ENCODE results near the gene WRAP53. TPM values are rescaled to one million over a fixed set of nuclear protein-coding genes. Genes with fewer than 3 reads are reported as not detected.
A peak's percentile ranks its signal among the peaks of the same experiment; 100 is the strongest.

Gene WRAP53
- total RNA-seq, 4 donors from 2014 or later: 1.0 to 8.8 (median 6.2) TPM

DNA sequence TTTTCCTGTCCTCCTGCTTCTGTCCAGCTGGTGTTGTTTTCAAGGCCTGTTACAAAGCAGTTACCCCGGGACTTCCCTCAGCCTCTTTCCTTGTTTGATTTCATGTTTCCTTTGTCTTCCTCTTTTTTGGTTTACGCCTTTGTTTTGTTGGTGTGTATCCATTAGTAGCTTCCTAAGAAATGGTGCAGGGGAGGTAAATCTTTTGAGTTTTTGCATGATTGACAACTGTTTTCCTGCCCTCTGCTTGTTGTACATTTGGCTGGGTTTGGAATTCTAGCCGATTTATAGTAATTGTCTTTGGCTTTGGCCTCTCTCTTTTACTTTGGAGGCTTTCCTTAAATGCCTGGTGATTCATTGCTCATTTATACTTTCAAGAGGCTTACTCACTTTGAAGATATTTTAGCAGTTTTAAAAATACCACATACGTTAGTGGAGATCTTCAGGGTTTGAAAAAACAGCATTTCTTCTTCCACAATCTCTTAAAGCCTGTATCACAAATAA, 62.1 kb downstream of the WRAP53 start:
- Histone ChIP-seq H3K27ac (peak overlapping the region in 1 of 2 donors; percentile 33), H3K27me3 (no peaks in the 10 kb centered on the region), H3K4me1 (peaks cover 0 to 4% of the 10 kb centered on the region in 2 donors), H3K36me3 (no peaks in the 10 kb centered on the region), H3K4me3 (no peak overlapping the region), H3K9me3 (no peaks in the 10 kb centered on the region)
- TF ChIP-seq CTCF (IDR thresholded peaks at IDR 0.05): no peak
- no peak for TF ChIP-seq POLR2A (IDR thresholded peaks at IDR 0.05)
- no peak for DNase-seq
- intact Hi-C loops (cut with DNase I; ENCODE audit: low total_unique reads): no loop called here

Other genes with a start within 250 kb of the WRAP53 start
- 10 to 100 TPM in 1 of 4 donors, 1 to 10 TPM in 2, not detected in 1; 2.8 to 17.9 (median 6.2) TPM for gene FGF11, start 249.0 kb upstream of the WRAP53 start, total RNA-seq
- 10 to 100 TPM in 2 of 4 donors, 1 to 10 TPM in 2; 3.2 to 16.9 (median 10.9) TPM for gene CHRNB1, start 243.4 kb upstream of the WRAP53 start, total RNA-seq
- gene ZBTB4, start 208.8 kb upstream of the WRAP53 start, total RNA-seq: 100 to 1,000 TPM in 1 of 4 donors, 10 to 100 TPM in 3; 22.7 to 116 (median 39.2) TPM
- gene SLC35G6, start 207.0 kb upstream of the WRAP53 start, total RNA-seq: not detected
- gene POLR2A, start 204.1 kb upstream of the WRAP53 start, total RNA-seq: 100 to 1,000 TPM in 2 of 4 donors, 10 to 100 TPM in 2; 19.7 to 167 (median 77.6) TPM
- gene TNFSF12, start 139.4 kb upstream of the WRAP53 start, total RNA-seq: 10 to 100 TPM; 15.3 to 63.1 (median 33.7) TPM
- gene TNFSF13, start 129.7 kb upstream of the WRAP53 start, total RNA-seq: 10 to 100 TPM in 3 of 4 donors, 1 to 10 TPM in 1; 6.8 to 56.9 (median 25.8) TPM
- 100 to 1,000 TPM in 1 of 4 donors, 10 to 100 TPM in 3; 45.9 to 106 (median 59.5) TPM for gene SENP3, start 126.6 kb upstream of the WRAP53 start, total RNA-seq
- 10 to 100 TPM in 1 of 4 donors, 1 to 10 TPM in 3; 4.4 to 15.9 (median 7.5) TPM for gene CD68, start 108.8 kb upstream of the WRAP53 start, total RNA-seq
- 10 to 100 TPM in 3 of 4 donors, 1 to 10 TPM in 1; 2.6 to 63.6 (median 35.0) TPM for gene MPDU1, start 104.6 kb upstream of the WRAP53 start, total RNA-seq
- gene SOX15, start 98.4 kb upstream of the WRAP53 start, total RNA-seq: 1 to 10 TPM in 3 of 4 donors, not detected in 1; 1.0 to 7.3 (median 1.1) TPM
- gene FXR2, start 73.6 kb upstream of the WRAP53 start, total RNA-seq: 10 to 100 TPM in 2 of 4 donors, 1 to 10 TPM in 2; 6.2 to 37.8 (median 20.1) TPM
- 10 to 100 TPM; 18.5 to 74.8 (median 46.0) TPM for gene SAT2, start 60.7 kb upstream of the WRAP53 start, total RNA-seq
- gene SHBG, start 58.3 kb upstream of the WRAP53 start, total RNA-seq: 1 to 10 TPM in 1 of 4 donors, under 1 TPM in 1, not detected in 2; 0.21 to 1.1 TPM
- gene ATP1B2, start 37.6 kb upstream of the WRAP53 start, total RNA-seq: 10 to 100 TPM in 1 of 4 donors, 1 to 10 TPM in 3; 3.2 to 20.7 (median 8.0) TPM
- gene TP53, start 987 bp upstream of the WRAP53 start, total RNA-seq: 10 to 100 TPM in 3 of 4 donors, 1 to 10 TPM in 1; 5.9 to 58.3 (median 30.7) TPM
- gene EFNB3, start 16.7 kb downstream of the WRAP53 start, total RNA-seq: 10 to 100 TPM in 2 of 4 donors, under 1 TPM in 2; 0.26 to 13.1 (median 5.6) TPM
- 1 to 10 TPM in 1 of 4 donors, under 1 TPM in 3; under 0.01 to 1.4 (median 0.48) TPM for gene DNAH2, start 29.3 kb downstream of the WRAP53 start, total RNA-seq
- 10 to 100 TPM in 1 of 4 donors, 1 to 10 TPM in 3; 2.6 to 47.9 (median 4.4) TPM for gene KDM6B, start 145.7 kb downstream of the WRAP53 start, total RNA-seq
- gene TMEM88, start 166.6 kb downstream of the WRAP53 start, total RNA-seq: 10 to 100 TPM in 3 of 4 donors, 1 to 10 TPM in 1; 7.3 to 68.1 (median 28.1) TPM
- gene NAA38, start 169.1 kb downstream of the WRAP53 start, total RNA-seq: 10 to 100 TPM in 3 of 4 donors, 1 to 10 TPM in 1; 3.6 to 94.7 (median 48.1) TPM
- gene CYB5D1, start 169.5 kb downstream of the WRAP53 start, total RNA-seq: 10 to 100 TPM in 3 of 4 donors, 1 to 10 TPM in 1; 3.1 to 17.6 (median 16.2) TPM
- gene CHD3, start 200.3 kb downstream of the WRAP53 start, total RNA-seq: 100 to 1,000 TPM in 3 of 4 donors, 10 to 100 TPM in 1; 81.0 to 165 (median 133) TPM
- 1 to 10 TPM in 3 of 4 donors, under 1 TPM in 1; under 0.01 to 9.8 (median 5.3) TPM for gene RNF227, start 227.8 kb downstream of the WRAP53 start, total RNA-seq
- 10 to 100 TPM in 2 of 4 donors, 1 to 10 TPM in 1, not detected in 1; 3.4 to 32.7 (median 19.5) TPM for gene KCNAB3, start 241.4 kb downstream of the WRAP53 start, total RNA-seq
- gene TRAPPC1, start 243.5 kb downstream of the WRAP53 start, total RNA-seq: 10 to 100 TPM; 24.1 to 67.5 (median 27.8) TPM
- 10 to 100 TPM in 3 of 4 donors, 1 to 10 TPM in 1; 7.1 to 58.5 (median 26.1) TPM for gene CNTROB, start 243.7 kb downstream of the WRAP53 start, total RNA-seq

Measured in uterus (tissue), 4 donors.